Inferior parietal cortex (tissue), 1 donor: Measurements from ENCODE around the gene OLFML3.

Source experiments
- DNase-seq: peaks from one replicate; pipeline ENCODE4 v3.0.0-alpha.2; 2016; ENCODE audit errors: extremely low spot score

Gene OLFML3

GRCh38 chr1:113949007-113949406 lies 30.3 kb upstream of the OLFML3 start:
- DNase-seq, result no peak

- no peak for DNase-seq
Observed at GRCh38 chr1:113950908-113951307, 28.4 kb upstream of the OLFML3 start.

- no peak for DNase-seq
Observed at GRCh38 chr1:113951719-113952118, 27.6 kb upstream of the OLFML3 start.

- no peak for DNase-seq
Observed at GRCh38 chr1:113957984-113958383, 21.3 kb upstream of the OLFML3 start.

GRCh38 chr1:113958691-113959090 lies 20.6 kb upstream of the OLFML3 start:
- DNase-seq, result no peak

- DNase-seq, result no peak
Observed at GRCh38 chr1:113963281-113963906, 15.9 kb upstream of the OLFML3 start.

- no peak for DNase-seq
Observed at GRCh38 chr1:113965703-113966412, 13.4 kb upstream of the OLFML3 start.

GRCh38 chr1:113972954-113973353 lies 6.3 kb upstream of the OLFML3 start:
- DNase-seq, result no peak

GRCh38 chr1:113975211-113975895 lies 3.9 kb upstream of the OLFML3 start:
- DNase-seq, result no peak

- no peak for DNase-seq
Observed at GRCh38 chr1:113976609-113977278, 2.5 kb upstream of the OLFML3 start.

- DNase-seq, result no peak
Observed at GRCh38 chr1:113977906-113978305, 1.4 kb upstream of the OLFML3 start.

GRCh38 chr1:113980110-113980509 lies 836 bp downstream of the OLFML3 start:
- DNase-seq, result no peak

GRCh38 chr1:113981962-113982931 lies 3.0 kb downstream of the OLFML3 start:
- no peak for DNase-seq

- no peak for DNase-seq
Observed at GRCh38 chr1:113982949-113983348, 3.7 kb downstream of the OLFML3 start.

GRCh38 chr1:113983391-113983790 lies 4.1 kb downstream of the OLFML3 start:
- DNase-seq, result no peak

- DNase-seq, result no peak
Observed at GRCh38 chr1:113983826-113984225, 4.6 kb downstream of the OLFML3 start.

GRCh38 chr1:113984710-113985109 lies 5.4 kb downstream of the OLFML3 start:
- DNase-seq, result no peak

- no peak for DNase-seq
Observed at GRCh38 chr1:113986802-113987201, 7.5 kb downstream of the OLFML3 start.

GRCh38 chr1:113987259-113987658 lies 8.0 kb downstream of the OLFML3 start:
- DNase-seq, result no peak

- DNase-seq, result no peak
Observed at GRCh38 chr1:113990530-113990929, 11.3 kb downstream of the OLFML3 start.

GRCh38 chr1:113990961-113991360 lies 11.7 kb downstream of the OLFML3 start:
- no peak for DNase-seq
